ENCODE measurements around the gene RTTN. TPM values are rescaled to one million over a fixed set of nuclear protein-coding genes. Genes with fewer than 3 reads are reported as not detected.

The RTTN gene
- total RNA-seq, 1 experiment from 2014 or later = 21.5 TPM

GRCh38 chr18:70021498-70021897, 184.0 kb downstream of the RTTN start:
- H3K27me3 Mint-ChIP-seq (ENCODE audit: low read depth) = no peaks in the 10 kb centered on the region
- TF ChIP-seq TP53 (CRISPR knock-in tag; IDR thresholded peaks at IDR 0.05) = no peak
- no peak for TF ChIP-seq SOX15 (CRISPR knock-in tag; IDR thresholded peaks at IDR 0.05)
- TF ChIP-seq ZBTB21 (CRISPR knock-in tag; IDR thresholded peaks at IDR 0.05; ENCODE audit: borderline replicate concordance) = no peak
- TF ChIP-seq ZNF121 (CRISPR knock-in tag; IDR thresholded peaks at IDR 0.05) = no peak
- no peak for TF ChIP-seq AR (CRISPR knock-in tag; IDR thresholded peaks at IDR 0.05)
- TF ChIP-seq FOXP1 (CRISPR knock-in tag; IDR thresholded peaks at IDR 0.05; ENCODE audit: borderline replicate concordance) = no peak
- TF ChIP-seq HMGA2 (CRISPR knock-in tag; IDR thresholded peaks at IDR 0.05) = no peak
- TF ChIP-seq FOXP4 (CRISPR knock-in tag; IDR thresholded peaks at IDR 0.05) = no peak
- TF ChIP-seq MAX (CRISPR knock-in tag; IDR thresholded peaks at IDR 0.05) = no peak
- no peak for TF ChIP-seq ZNF423 (CRISPR knock-in tag; IDR thresholded peaks at IDR 0.05)
- no peak for TF ChIP-seq GTF2I (CRISPR knock-in tag; conservative IDR thresholded peaks at IDR 0.05)
- TF ChIP-seq JAZF1 (CRISPR knock-in tag; IDR thresholded peaks at IDR 0.05) = no peak
- TF ChIP-seq, protein P1, sequence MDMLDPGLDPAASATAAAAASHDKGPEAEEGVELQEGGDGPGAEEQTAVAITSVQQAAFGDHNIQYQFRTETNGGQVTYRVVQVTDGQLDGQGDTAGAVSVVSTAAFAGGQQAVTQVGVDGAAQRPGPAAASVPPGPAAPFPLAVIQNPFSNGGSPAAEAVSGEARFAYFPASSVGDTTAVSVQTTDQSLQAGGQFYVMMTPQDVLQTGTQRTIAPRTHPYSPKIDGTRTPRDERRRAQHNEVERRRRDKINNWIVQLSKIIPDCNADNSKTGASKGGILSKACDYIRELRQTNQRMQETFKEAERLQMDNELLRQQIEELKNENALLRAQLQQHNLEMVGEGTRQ (CRISPR knock-in tag; IDR thresholded peaks at IDR 0.05) = no peak
- TF ChIP-seq RORB (CRISPR knock-in tag; IDR thresholded peaks at IDR 0.05) = no peak
- no peak for TF ChIP-seq SMAD3 (CRISPR knock-in tag; IDR thresholded peaks at IDR 0.05; ENCODE audit: borderline replicate concordance)
- peaks cover 8% of the 10 kb centered on the region for H3K4me1 Mint-ChIP-seq
- ChIA-PET POLR2A (no interaction called here), CTCF (no interaction called here)
- H3K27ac Mint-ChIP-seq = no peak overlapping the region
- H3K9me3 Mint-ChIP-seq = no peaks in the 10 kb centered on the region
- DNase-seq (ENCODE audit: low spot score) = no peak
- peaks cover 22% of the 10 kb centered on the region for H3K36me3 Mint-ChIP-seq
- no peak overlapping the region for H3K4me3 Mint-ChIP-seq
- ATAC-seq = no peak

DNA sequence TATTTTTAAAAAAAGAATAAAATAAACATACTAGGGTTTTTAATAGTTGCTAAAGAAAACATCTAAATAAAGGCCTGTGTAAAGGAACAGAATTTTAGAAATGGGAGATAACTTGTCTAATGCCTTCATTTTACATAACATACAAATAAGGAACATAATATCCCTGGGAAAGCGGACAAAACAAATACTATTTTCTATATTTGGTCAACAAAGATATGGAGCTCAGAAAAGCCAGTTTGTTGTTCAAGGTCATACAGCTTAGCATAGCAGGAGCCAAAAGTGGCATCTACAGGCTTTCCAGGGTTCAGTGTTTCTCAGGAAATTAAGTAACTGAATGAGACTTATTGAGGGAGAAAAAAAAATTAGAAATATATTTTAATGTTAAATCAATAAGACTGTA, 184.4 kb downstream of the RTTN start:
- DNase-seq (ENCODE audit: low spot score) (no peak), ATAC-seq (no peak)
- peaks cover 9% of the 10 kb centered on the region for H3K4me1 Mint-ChIP-seq
- no peak overlapping the region for H3K27ac Mint-ChIP-seq
- no peaks in the 10 kb centered on the region for H3K9me3 Mint-ChIP-seq
- CTCF ChIA-PET = no interaction called here
- POLR2A ChIA-PET = no interaction called here
- TF ChIP-seq FOXP1 (CRISPR knock-in tag; IDR thresholded peaks at IDR 0.05; ENCODE audit: borderline replicate concordance) (no peak), GTF2I (CRISPR knock-in tag; conservative IDR thresholded peaks at IDR 0.05) (no peak), CBFB (CRISPR knock-in tag; IDR thresholded peaks at IDR 0.05; ENCODE audit: low read depth) (no peak), NR1H2 (CRISPR knock-in tag; IDR thresholded peaks at IDR 0.05) (no peak), IRF2 (CRISPR knock-in tag; IDR thresholded peaks at IDR 0.05; ENCODE audit: borderline replicate concordance, low read depth) (no peak), ATF1 (CRISPR knock-in tag; IDR thresholded peaks at IDR 0.05) (no peak), E2F5 (CRISPR knock-in tag; IDR thresholded peaks at IDR 0.05) (no peak), ERG (CRISPR knock-in tag; IDR thresholded peaks at IDR 0.05) (no peak), SMAD4 (CRISPR knock-in tag; IDR thresholded peaks at IDR 0.05) (no peak)
- TF ChIP-seq, protein P2, sequence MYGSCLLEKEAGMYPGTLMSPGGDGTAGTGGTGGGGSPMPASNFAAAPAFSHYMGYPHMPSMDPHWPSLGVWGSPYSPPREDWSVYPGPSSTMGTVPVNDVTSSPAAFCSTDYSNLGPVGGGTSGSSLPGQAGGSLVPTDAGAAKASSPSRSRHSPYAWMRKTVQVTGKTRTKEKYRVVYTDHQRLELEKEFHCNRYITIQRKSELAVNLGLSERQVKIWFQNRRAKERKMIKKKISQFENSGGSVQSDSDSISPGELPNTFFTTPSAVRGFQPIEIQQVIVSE (CRISPR knock-in tag; IDR thresholded peaks at IDR 0.05; ENCODE audit: borderline replicate concordance) = no peak
- H3K4me3 Mint-ChIP-seq = no peak overlapping the region
- H3K36me3 Mint-ChIP-seq = peaks cover 23% of the 10 kb centered on the region
- H3K27me3 Mint-ChIP-seq (ENCODE audit: low read depth) = no peaks in the 10 kb centered on the region
